IMR-90 (cell line): ENCODE results near the gene TOMM6. TPM values are rescaled to one million over a fixed set of nuclear protein-coding genes. Genes with fewer than 3 reads are reported as not detected.

Source experiments
- ATAC-seq: fragments of 200-7000 bp; cut with Tn5 transposase; 2 replicates; pipeline ENCODE4 v1.9.1; 2020; ENCODE audit warnings: low read depth, mild to moderate bottlenecking, moderate library complexity
- BruUV-seq: library from RNA; stranded (reverse); fragments of 400-500 nt; replicated peaks from 2 replicates; lab custom pipeline; 2021; lab: Mats Ljungman, UMichigan
- CTCF ChIA-PET: fragments of 300-600 bp; formaldehyde crosslinking; extraction: SDS; loops from one replicate; lab custom pipeline; 2021; ENCODE audit warnings: antibody characterized with exemption; lab: Yijun Ruan, JAX
- POLR2A ChIA-PET: fragments of 300-600 bp; sonication (Branson Sonifier 250); formaldehyde crosslinking; loops from one replicate; lab custom pipeline; 2022; ENCODE audit warnings: antibody characterized with exemption; ENCODE audit not compliant: unreplicated experiment; lab: Charles Lee
- DNase-seq: peaks from one replicate; pipeline ENCODE4 v3.0.0; 2013
- H2AFZ ChIP-seq: replicated peaks from 2 replicates; pipeline ENCODE3; 2013; ENCODE audit warnings: low read length, mild to moderate bottlenecking; ENCODE audit not compliant: poor library complexity
- H2AK5ac ChIP-seq: 2 replicates; pipeline ENCODE4 v1.6.1; 2013; ENCODE audit warnings: low read depth, low read length, inconsistent platforms
- H2AK9ac ChIP-seq: replicated peaks from 2 replicates; pipeline ENCODE3; 2013; ENCODE audit warnings: mild to moderate bottlenecking, low read depth, low read length, moderate library complexity; ENCODE audit not compliant: poor library complexity
- H2BK120ac ChIP-seq: 2 replicates; pipeline ENCODE4 v1.6.1; 2013; ENCODE audit warnings: low read depth, low read length, inconsistent platforms
- H2BK15ac ChIP-seq: 3 replicates; pipeline ENCODE4 v1.6.1; 2013; ENCODE audit warnings: low read depth, low read length, inconsistent platforms
- H2BK20ac ChIP-seq: 2 replicates; pipeline ENCODE4 v1.6.1; 2013; ENCODE audit warnings: low read depth, mild to moderate bottlenecking, inconsistent platforms, low read length, moderate library complexity
- H2BK5ac ChIP-seq: 2 replicates; pipeline ENCODE4 v1.6.1; 2013; ENCODE audit warnings: mild to moderate bottlenecking, low read depth, low read length, inconsistent platforms; ENCODE audit not compliant: poor library complexity, severe bottlenecking
- H3K14ac ChIP-seq: replicated peaks from 2 replicates; pipeline ENCODE4 v1.6.1; 2013; ENCODE audit warnings: low read depth, low read length, inconsistent platforms
- H3K18ac ChIP-seq: 2 replicates; pipeline ENCODE4 v1.6.1; 2013; ENCODE audit warnings: low read depth, low read length, control low read depth
- H3K23ac ChIP-seq: 2 replicates; pipeline ENCODE4 v1.6.1; 2013; ENCODE audit warnings: low read depth, low read length, inconsistent platforms
- H3K27ac ChIP-seq: 2 replicates; pipeline ENCODE4 v1.5.1; 2013; ENCODE audit warnings: mild to moderate bottlenecking, control low read depth, low read length; ENCODE audit not compliant: insufficient read depth
- H3K27me3 ChIP-seq: 2 replicates; pipeline ENCODE4 v1.6.1; 2013; ENCODE audit warnings: low read length; ENCODE audit not compliant: control insufficient read depth, insufficient read depth
- H3K36me3 ChIP-seq: 2 replicates; pipeline ENCODE4 v1.6.1; 2013; ENCODE audit warnings: low read length, mixed read lengths; ENCODE audit not compliant: control insufficient read depth, insufficient read depth
- H3K4ac ChIP-seq: 2 replicates; pipeline ENCODE4 v1.6.1; 2013; ENCODE audit warnings: low read depth, low read length, inconsistent platforms
- H3K4me1 ChIP-seq: 2 replicates; pipeline ENCODE4 v1.6.1; 2013; ENCODE audit warnings: low read length, mixed read lengths; ENCODE audit not compliant: control insufficient read depth, insufficient read depth
- H3K4me2 ChIP-seq: 2 replicates; pipeline ENCODE4 v1.6.1; 2013; ENCODE audit warnings: low read depth, mild to moderate bottlenecking, control low read depth, low read length, moderate library complexity
- H3K4me3 ChIP-seq: 2 replicates; pipeline ENCODE4 v1.5.1; 2013; ENCODE audit warnings: low read depth, mild to moderate bottlenecking, control low read depth, low read length, moderate library complexity; ENCODE audit not compliant: insufficient read depth
- H3K56ac ChIP-seq: 2 replicates; pipeline ENCODE4 v1.6.1; 2013; ENCODE audit warnings: low read length, inconsistent platforms; ENCODE audit not compliant: insufficient read depth; ENCODE audit errors: extremely low read depth
- H3K79me1 ChIP-seq, 2 experiments: 2 replicates each; pipeline ENCODE4 v1.6.1; 2013; ENCODE audit warnings: low read length in 2 of 2, inconsistent platforms in 1 of 2, low read depth in 1 of 2
- H3K9ac ChIP-seq: 2 replicates; pipeline ENCODE4 v1.6.1; 2013; ENCODE audit warnings: low read depth, low read length, control low read depth
- H3K9me1 ChIP-seq: 2 replicates; pipeline ENCODE4 v1.6.1; 2013; ENCODE audit warnings: low read length, inconsistent platforms; ENCODE audit not compliant: insufficient read depth
- H3K9me3 ChIP-seq: 2 replicates; pipeline ENCODE4 v1.6.1; 2013; ENCODE audit warnings: low read length; ENCODE audit not compliant: control insufficient read depth, insufficient read depth
- H4K20me1 ChIP-seq: 2 replicates; pipeline ENCODE4 v1.6.1; 2013; ENCODE audit warnings: low read length, inconsistent platforms; ENCODE audit not compliant: insufficient read depth
- H4K5ac ChIP-seq: 2 replicates; pipeline ENCODE4 v1.6.1; 2013; ENCODE audit warnings: mild to moderate bottlenecking, low read depth, low read length, control low read depth
- H4K8ac ChIP-seq, 2 experiments: 2 replicates each; pipeline ENCODE4 v1.6.1; 2013; ENCODE audit warnings: low read depth in 2 of 2, low read length in 2 of 2, control low read depth in 1 of 2, inconsistent platforms in 1 of 2
- H4K91ac ChIP-seq: 2 replicates; pipeline ENCODE4 v1.6.1; 2013; ENCODE audit warnings: low read depth, low read length, inconsistent platforms; ENCODE audit not compliant: insufficient read depth
- CEBPB ChIP-seq: IDR thresholded peaks from 2 replicates; pipeline ENCODE4 v1.6.1; 2012; ENCODE audit warnings: low read depth, low read length, improper control_type of control experiment
- CHD1 ChIP-seq: IDR thresholded peaks from 2 replicates; pipeline ENCODE4 v1.6.1; 2012; ENCODE audit warnings: low read depth, low read length, improper control_type of control experiment
- CTCF ChIP-seq: conservative IDR thresholded peaks from 2 replicates; pipeline ENCODE4 v1.5.1; 2012; ENCODE audit warnings: mild to moderate bottlenecking, low read depth, low read length, improper control_type of control experiment
- MAFK ChIP-seq: IDR thresholded peaks from 2 replicates; pipeline ENCODE4 v1.6.1; 2012; ENCODE audit warnings: low read depth, low read length, improper control_type of control experiment
- MAZ ChIP-seq: IDR thresholded peaks from 2 replicates; pipeline ENCODE4 v1.6.1; 2012; ENCODE audit warnings: low read depth, mild to moderate bottlenecking, low read length, improper control_type of control experiment, moderate library complexity, borderline replicate concordance
- NFE2L2 ChIP-seq: fragments of 150-350 bp; IDR thresholded peaks from 2 replicates; pipeline ENCODE4 v1.6.1; 2016; ENCODE audit warnings: low read depth, mild to moderate bottlenecking, low read length
- POLR2A ChIP-seq: IDR thresholded peaks from 2 replicates; pipeline ENCODE4 v1.6.1; 2012; ENCODE audit warnings: mild to moderate bottlenecking, low read depth, low read length
- RCOR1 ChIP-seq: IDR thresholded peaks from 2 replicates; pipeline ENCODE4 v1.6.1; 2012; ENCODE audit warnings: mild to moderate bottlenecking, low read length, improper control_type of control experiment; ENCODE audit not compliant: insufficient replicate concordance
- RFX5 ChIP-seq: IDR thresholded peaks from 2 replicates; pipeline ENCODE4 v1.8.0; 2012; ENCODE audit warnings: low read depth, mild to moderate bottlenecking, low read length, moderate library complexity
- SMC3 ChIP-seq: fragments of 150-350 bp; IDR thresholded peaks from 2 replicates; pipeline ENCODE4 v1.6.1; 2016; ENCODE audit warnings: low read depth, mild to moderate bottlenecking, antibody characterized with exemption, low read length, moderate library complexity
- USF2 ChIP-seq: fragments of 150-350 bp; IDR thresholded peaks from 2 replicates; pipeline ENCODE4 v1.6.1; 2017; ENCODE audit warnings: mild to moderate bottlenecking, antibody characterized with exemption, low read length, low read depth
- WGBS, 2 experiments: methylation state at CpG; one replicate each; pipeline versions ENCODE4 v1.1.5 to v1.1.7; 2013; ENCODE audit warnings: missing lambda C conversion rate in 2 of 2; ENCODE audit not compliant: insufficient read length in 1 of 2; ENCODE audit errors: extremely low coverage in 2 of 2; 5-methylcytosine and 5-hydroxymethylcytosine counted together
- dilution Hi-C: fragments of 300-500 bp; cut with HindIII; formaldehyde crosslinking; loops from one replicate; pipeline ENCODE4 v1.14.3; 2018; ENCODE audit warnings: low sequenced_read_pairs; ENCODE audit not compliant: unreplicated experiment
- in situ Hi-C: fragments of 300-500 bp; cut with MboI; formaldehyde crosslinking; loops from 3 replicates; pipeline ENCODE4 v1.14.3; 2019; ENCODE audit warnings: low sequenced_read_pairs, inconsistent platforms, mixed read lengths
- intact Hi-C: fragments of 100-400 bp; cut with micrococcal nuclease; formaldehyde crosslinking; loops from 2 replicates; pipeline ENCODE4 v1.10.0; 2022
- polyA plus RNA-seq, 3 experiments: library from polyadenylated mRNA; depleted of rRNA; stranded (reverse); fragments of >200 nt; gene quantifications; 2 replicates each; pipeline ENCODE4 v1.2.3, GENCODE V29; 2012; ENCODE audit warnings: low replicate concordance in 1 of 3
- total RNA-seq: library from RNA; depleted of rRNA; stranded (reverse); fragments of >200 nt; gene quantifications from 2 replicates; pipeline ENCODE4 v1.2.3, GENCODE V29; 2012

The TOMM6 gene
- total and polyA plus RNA-seq, 2 of the 4 experiments (the other 2 are of a cell fraction), result 128 to 227 TPM

- intact Hi-C loops, result loop anchor here (5.0 kb wide), 1 partner anchor 82 kb away; no protein-coding TSS in a partner anchor
- in situ Hi-C loops, result no loop called here
- TF ChIP-seq CEBPB, result no peak
- no peak for TF ChIP-seq POLR2A
- no peak for TF ChIP-seq MAFK
- no peak for TF ChIP-seq RCOR1
- TF ChIP-seq NFE2L2, result no peak
- TF ChIP-seq MAZ, result no peak
- TF ChIP-seq RFX5, result no peak
- no peak for TF ChIP-seq SMC3
- TF ChIP-seq CTCF, result no peak
- no peak for TF ChIP-seq CHD1
- no peak for TF ChIP-seq USF2
- no TSS peak for BruUV-seq
- Histone ChIP-seq H3K4me2 (peak overlapping the region; percentile 96), H3K23ac (peak overlapping the region; percentile 26), H3K4me3 (peak overlapping the region; percentile 54), H3K27ac (peak overlapping the region; percentile 6), H2BK5ac (no peak overlapping the region), H2BK15ac (no peak overlapping the region), H4K91ac (peak overlapping the region; percentile 44), H4K20me1 (no peaks in the 10 kb centered on the region), H3K9me1 (no peaks in the 10 kb centered on the region; the same call in 1 of the 2 replicates), H3K9me3 (no peaks in the 10 kb centered on the region), H3K56ac (no peak overlapping the region), H3K79me1 (peaks cover 10 to 24% of the 10 kb centered on the region in 2 experiments), H2AFZ (peak overlapping the region; percentile 93), H3K27me3 (no peaks in the 10 kb centered on the region), H3K4me1 (peaks cover 9% of the 10 kb centered on the region), H3K36me3 (peaks cover 14% of the 10 kb centered on the region), H2AK5ac (no peak overlapping the region), H2BK120ac (no peak overlapping the region), H2AK9ac (peak overlapping the region; percentile 48), H3K4ac (peak overlapping the region; percentile 47), H3K9ac (peak overlapping the region; percentile 80), H3K18ac (no peak overlapping the region), H3K14ac (peak overlapping the region; percentile 77), H2BK20ac (no peak overlapping the region), H4K5ac (peak overlapping the region; percentile 60), H4K8ac (peak overlapping the region; percentile 40 to 66; a peak in 1 of 4 replicates)
- 0% methylated on average over 2 of the region's 16 CpGs; no CpG with 5 or more reads in 1 of the 2 experiments for WGBS, 2 experiments
- ATAC-seq, result peak; percentile 39; the same call in 1 of the 2 replicates
- POLR2A ChIA-PET, result no interaction called here
- CTCF ChIA-PET, result no interaction called here
- dilution Hi-C loops, result no loop called here
- no peak for DNase-seq
Observed at GRCh38 chr6:41779336-41779735, 8.2 kb upstream of the TOMM6 start.
